HL-60 (cell line): ENCODE measurements around the gene MFF.

Experiments used
- GABPA ChIP-seq: IDR thresholded peaks from 2 replicates; pipeline ENCODE4 v1.6.1; 2012; ENCODE audit warnings: low read depth
- POLR2AphosphoS5 ChIP-seq: IDR thresholded peaks from 2 replicates; pipeline ENCODE4 v1.6.1; 2012; ENCODE audit warnings: low read depth
- TF ChIP-seq, protein P1 (sequence below): IDR thresholded peaks from one replicate; pipeline ENCODE4 v1.5.1; 2011; ENCODE audit warnings: low read length, control low read depth, inconsistent platforms; ENCODE audit not compliant: insufficient read depth
- TF ChIP-seq, protein P2 (sequence below): IDR thresholded peaks from 2 replicates; pipeline ENCODE4 v1.6.1; 2012; ENCODE audit warnings: low read depth; ENCODE audit not compliant: insufficient replicate concordance

DNA sequence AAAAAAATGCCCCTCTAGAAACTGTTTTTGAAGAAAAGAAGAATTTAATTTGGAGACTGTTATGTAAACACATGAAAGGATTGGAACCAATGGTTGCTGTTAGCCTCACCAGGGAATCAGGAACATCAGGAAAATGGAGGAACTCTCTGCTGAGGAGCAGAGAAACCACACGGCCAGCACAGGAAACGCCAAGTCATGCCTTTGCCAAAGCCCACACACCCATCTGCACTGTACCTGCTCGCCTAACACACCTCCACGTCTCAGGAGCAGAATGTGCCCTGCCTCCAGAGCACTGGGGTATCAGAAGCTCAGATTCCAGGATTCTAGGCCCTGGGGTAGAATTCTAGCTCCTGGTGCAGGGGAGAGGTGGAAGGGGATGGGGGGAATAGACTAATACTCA, 72.5 kb downstream of the MFF start:
- TF ChIP-seq, protein P1, sequence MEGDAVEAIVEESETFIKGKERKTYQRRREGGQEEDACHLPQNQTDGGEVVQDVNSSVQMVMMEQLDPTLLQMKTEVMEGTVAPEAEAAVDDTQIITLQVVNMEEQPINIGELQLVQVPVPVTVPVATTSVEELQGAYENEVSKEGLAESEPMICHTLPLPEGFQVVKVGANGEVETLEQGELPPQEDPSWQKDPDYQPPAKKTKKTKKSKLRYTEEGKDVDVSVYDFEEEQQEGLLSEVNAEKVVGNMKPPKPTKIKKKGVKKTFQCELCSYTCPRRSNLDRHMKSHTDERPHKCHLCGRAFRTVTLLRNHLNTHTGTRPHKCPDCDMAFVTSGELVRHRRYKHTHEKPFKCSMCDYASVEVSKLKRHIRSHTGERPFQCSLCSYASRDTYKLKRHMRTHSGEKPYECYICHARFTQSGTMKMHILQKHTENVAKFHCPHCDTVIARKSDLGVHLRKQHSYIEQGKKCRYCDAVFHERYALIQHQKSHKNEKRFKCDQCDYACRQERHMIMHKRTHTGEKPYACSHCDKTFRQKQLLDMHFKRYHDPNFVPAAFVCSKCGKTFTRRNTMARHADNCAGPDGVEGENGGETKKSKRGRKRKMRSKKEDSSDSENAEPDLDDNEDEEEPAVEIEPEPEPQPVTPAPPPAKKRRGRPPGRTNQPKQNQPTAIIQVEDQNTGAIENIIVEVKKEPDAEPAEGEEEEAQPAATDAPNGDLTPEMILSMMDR, result no peak
- no peak for TF ChIP-seq POLR2AphosphoS5
- no peak for TF ChIP-seq GABPA
- TF ChIP-seq, protein P2, sequence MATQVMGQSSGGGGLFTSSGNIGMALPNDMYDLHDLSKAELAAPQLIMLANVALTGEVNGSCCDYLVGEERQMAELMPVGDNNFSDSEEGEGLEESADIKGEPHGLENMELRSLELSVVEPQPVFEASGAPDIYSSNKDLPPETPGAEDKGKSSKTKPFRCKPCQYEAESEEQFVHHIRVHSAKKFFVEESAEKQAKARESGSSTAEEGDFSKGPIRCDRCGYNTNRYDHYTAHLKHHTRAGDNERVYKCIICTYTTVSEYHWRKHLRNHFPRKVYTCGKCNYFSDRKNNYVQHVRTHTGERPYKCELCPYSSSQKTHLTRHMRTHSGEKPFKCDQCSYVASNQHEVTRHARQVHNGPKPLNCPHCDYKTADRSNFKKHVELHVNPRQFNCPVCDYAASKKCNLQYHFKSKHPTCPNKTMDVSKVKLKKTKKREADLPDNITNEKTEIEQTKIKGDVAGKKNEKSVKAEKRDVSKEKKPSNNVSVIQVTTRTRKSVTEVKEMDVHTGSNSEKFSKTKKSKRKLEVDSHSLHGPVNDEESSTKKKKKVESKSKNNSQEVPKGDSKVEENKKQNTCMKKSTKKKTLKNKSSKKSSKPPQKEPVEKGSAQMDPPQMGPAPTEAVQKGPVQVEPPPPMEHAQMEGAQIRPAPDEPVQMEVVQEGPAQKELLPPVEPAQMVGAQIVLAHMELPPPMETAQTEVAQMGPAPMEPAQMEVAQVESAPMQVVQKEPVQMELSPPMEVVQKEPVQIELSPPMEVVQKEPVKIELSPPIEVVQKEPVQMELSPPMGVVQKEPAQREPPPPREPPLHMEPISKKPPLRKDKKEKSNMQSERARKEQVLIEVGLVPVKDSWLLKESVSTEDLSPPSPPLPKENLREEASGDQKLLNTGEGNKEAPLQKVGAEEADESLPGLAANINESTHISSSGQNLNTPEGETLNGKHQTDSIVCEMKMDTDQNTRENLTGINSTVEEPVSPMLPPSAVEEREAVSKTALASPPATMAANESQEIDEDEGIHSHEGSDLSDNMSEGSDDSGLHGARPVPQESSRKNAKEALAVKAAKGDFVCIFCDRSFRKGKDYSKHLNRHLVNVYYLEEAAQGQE, result no peak
